HEK293 (cell line): Measurements from ENCODE around the gene KANK2.

ENCODE experiments used
- KLF1 ChIP-seq: fragments of 450-650 bp; formaldehyde crosslinking; IDR thresholded peaks from 2 replicates; pipeline ENCODE4 v1.5.1; 2016; ENCODE audit warnings: missing biosample characterization, missing genetic modification characterization
- KLF16 ChIP-seq: fragments of 450-650 bp; formaldehyde crosslinking; IDR thresholded peaks from 2 replicates; pipeline ENCODE4 v1.5.1; 2017; ENCODE audit warnings: missing biosample characterization, missing genetic modification characterization
- MZF1 ChIP-seq: fragments of 450-650 bp; formaldehyde crosslinking; IDR thresholded peaks from 2 replicates; pipeline ENCODE4 v1.5.1; 2017; ENCODE audit warnings: missing biosample characterization, missing genetic modification characterization, borderline replicate concordance
- PRDM6 ChIP-seq: fragments of 450-650 bp; formaldehyde crosslinking; IDR thresholded peaks from 2 replicates; pipeline ENCODE4 v1.5.1; 2017; ENCODE audit warnings: missing biosample characterization, missing genetic modification characterization
- TCF7L2 ChIP-seq: IDR thresholded peaks from 2 replicates; pipeline ENCODE4 v1.6.1; 2011; ENCODE audit warnings: low read depth, mild to moderate bottlenecking, inconsistent platforms, low read length, moderate library complexity, borderline replicate concordance
- ZBTB17 ChIP-seq: fragments of 450-650 bp; formaldehyde crosslinking; IDR thresholded peaks from 2 replicates; pipeline ENCODE4 v1.5.1; 2016; ENCODE audit warnings: missing biosample characterization, missing genetic modification characterization
- ZBTB26 ChIP-seq: fragments of 450-650 bp; formaldehyde crosslinking; optimal IDR thresholded peaks from 2 replicates; pipeline ENCODE3; 2016; ENCODE audit warnings: missing biosample characterization, mild to moderate bottlenecking, missing genetic modification characterization
- ZBTB7A ChIP-seq: fragments of 450-650 bp; formaldehyde crosslinking; IDR thresholded peaks from 2 replicates; pipeline ENCODE4 v1.5.1; 2016; ENCODE audit warnings: low read depth, missing biosample characterization, missing genetic modification characterization
- ZFP37 ChIP-seq: fragments of 450-650 bp; formaldehyde crosslinking; IDR thresholded peaks from 2 replicates; pipeline ENCODE4 v1.5.1; 2016; ENCODE audit warnings: missing biosample characterization, missing genetic modification characterization
- ZIC2 ChIP-seq: fragments of 450-650 bp; formaldehyde crosslinking; IDR thresholded peaks from 2 replicates; pipeline ENCODE4 v1.5.1; 2016; ENCODE audit warnings: missing biosample characterization, missing genetic modification characterization
- ZNF239 ChIP-seq: fragments of 450-650 bp; formaldehyde crosslinking; IDR thresholded peaks from 2 replicates; pipeline ENCODE4 v1.5.1; 2016; ENCODE audit warnings: missing biosample characterization, missing genetic modification characterization
- ZNF324 ChIP-seq: fragments of 450-650 bp; formaldehyde crosslinking; IDR thresholded peaks from 2 replicates; pipeline ENCODE4 v1.5.1; 2016; ENCODE audit warnings: missing biosample characterization, missing genetic modification characterization
- ZNF391 ChIP-seq: fragments of 450-650 bp; formaldehyde crosslinking; IDR thresholded peaks from 2 replicates; pipeline ENCODE4 v1.5.1; 2016; ENCODE audit warnings: low read depth, missing biosample characterization, missing genetic modification characterization, borderline replicate concordance
- ZNF488 ChIP-seq: fragments of 450-650 bp; formaldehyde crosslinking; IDR thresholded peaks from 2 replicates; pipeline ENCODE4 v1.5.1; 2016; ENCODE audit warnings: missing biosample characterization, missing genetic modification characterization
- ZNF510 ChIP-seq: fragments of 450-650 bp; formaldehyde crosslinking; IDR thresholded peaks from 2 replicates; pipeline ENCODE4 v1.5.1; 2018; ENCODE audit warnings: mild to moderate bottlenecking, missing genetic modification characterization, missing biosample characterization; ENCODE audit not compliant: insufficient replicate concordance
- ZNF664 ChIP-seq: fragments of 450-650 bp; formaldehyde crosslinking; IDR thresholded peaks from 2 replicates; pipeline ENCODE4 v1.5.1; 2016; ENCODE audit warnings: missing biosample characterization, missing genetic modification characterization
- ZNF768 ChIP-seq: fragments of 450-650 bp; formaldehyde crosslinking; IDR thresholded peaks from 2 replicates; pipeline ENCODE4 v1.5.1; 2018; ENCODE audit warnings: missing biosample characterization, mild to moderate bottlenecking, missing genetic modification characterization
- ZNF785 ChIP-seq: fragments of 450-650 bp; formaldehyde crosslinking; IDR thresholded peaks from 2 replicates; pipeline ENCODE4 v1.5.1; 2016; ENCODE audit warnings: missing biosample characterization, missing genetic modification characterization
- ZNF830 ChIP-seq: fragments of 450-650 bp; IDR thresholded peaks from 2 replicates; pipeline ENCODE4 v1.5.0; 2018; ENCODE audit warnings: missing biosample characterization, missing genetic modification characterization, low read depth, mild to moderate bottlenecking, moderate library complexity
- ZSCAN23 ChIP-seq: fragments of 450-650 bp; formaldehyde crosslinking; IDR thresholded peaks from 2 replicates; pipeline ENCODE4 v1.5.1; 2016; ENCODE audit warnings: missing biosample characterization, missing genetic modification characterization
- TF ChIP-seq, protein P1 (sequence below): fragments of 450-650 bp; formaldehyde crosslinking; IDR thresholded peaks from 2 replicates; pipeline ENCODE4 v1.5.1; 2016; ENCODE audit warnings: missing biosample characterization, missing genetic modification characterization
- TF ChIP-seq, protein P2 (sequence below): fragments of 450-650 bp; formaldehyde crosslinking; IDR thresholded peaks from 2 replicates; pipeline ENCODE4 v1.5.1; 2016; ENCODE audit warnings: missing biosample characterization, missing genetic modification characterization
- TF ChIP-seq, protein P3 (sequence below): fragments of 450-650 bp; formaldehyde crosslinking; IDR thresholded peaks from 2 replicates; pipeline ENCODE4 v1.5.1; 2016; ENCODE audit warnings: missing biosample characterization, missing genetic modification characterization
- TF ChIP-seq, protein P4 (sequence below): fragments of 450-650 bp; formaldehyde crosslinking; IDR thresholded peaks from 2 replicates; pipeline ENCODE4 v1.5.1; 2016; ENCODE audit warnings: missing biosample characterization, missing genetic modification characterization

KANK2 gene

DNA sequence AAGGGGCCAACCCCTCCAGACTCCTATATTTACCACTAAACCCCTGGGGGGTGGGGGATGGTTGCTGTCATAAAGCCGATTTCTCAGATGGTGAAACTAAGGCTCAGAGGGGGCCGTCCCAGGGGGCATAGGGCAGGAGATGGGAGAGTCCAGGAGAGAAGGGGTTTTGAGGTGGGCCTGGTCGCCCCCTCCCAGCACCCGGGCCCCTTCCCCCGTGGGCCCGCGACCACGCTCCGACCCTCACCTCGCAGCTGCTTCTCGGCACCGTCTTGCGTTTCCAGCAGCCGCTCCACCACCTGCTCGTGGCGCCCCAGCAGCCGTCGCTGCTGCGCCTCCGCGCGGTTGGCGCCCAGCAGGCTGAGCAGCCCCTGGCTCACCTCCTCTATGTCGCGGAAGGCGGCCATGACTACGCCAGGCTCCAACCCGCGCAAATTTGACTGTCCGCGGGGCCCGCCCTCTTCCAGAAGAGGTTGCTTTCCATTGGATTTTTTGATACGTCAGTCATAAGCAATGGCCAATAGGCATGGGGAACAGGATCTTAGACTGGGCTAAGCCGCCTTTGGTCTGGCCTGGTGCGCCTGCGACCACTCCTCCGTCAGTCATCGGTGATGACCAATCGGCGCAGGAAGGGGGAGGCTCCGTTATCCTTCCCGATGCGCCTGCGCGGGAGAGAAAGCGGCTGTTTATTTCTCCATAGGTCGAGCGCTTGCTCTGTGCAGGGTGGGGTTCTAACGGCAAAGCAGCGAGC is 41.8 kb downstream of the KANK2 start, which contains the start of gene SPC24 (continued):
- TF ChIP-seq ZFP37 (tag by site-specific recombination) (0 out of 2 replicates have a peak, but pooled peaks have one; percentile 25), ZNF830 (tag by site-specific recombination) (no peak), ZBTB17 (tag by site-specific recombination) (0 out of 2 replicates have a peak, but pooled peaks have one; percentile 22), ZIC2 (tag by site-specific recombination) (peak; percentile 47; the same call in 1 of the 2 replicates), PRDM6 (tag by site-specific recombination) (no peak), ZNF664 (tag by site-specific recombination) (no peak), ZNF488 (no peak), ZNF239 (tag by site-specific recombination) (peak; percentile 32; the same call in 1 of the 2 replicates), ZNF768 (tag by site-specific recombination) (no peak; the same call in 1 of the 2 replicates), MZF1 (no peak), ZBTB26 (tag by site-specific recombination) (peak; percentile 49), TCF7L2 (peak; percentile 75; the same call in 1 of the 2 replicates), ZNF324 (no peak), KLF16 (tag by site-specific recombination) (peak; percentile 85), ZNF510 (no peak), ZNF391 (tag by site-specific recombination) (peak; percentile 94), ZBTB7A (peak; percentile 91; the same call in 1 of the 2 replicates), ZNF785 (no peak), KLF1 (peak; percentile 9; the same call in 1 of the 2 replicates), ZSCAN23 (peak; percentile 56; the same call in 1 of the 2 replicates)
- TF ChIP-seq, protein P1, sequence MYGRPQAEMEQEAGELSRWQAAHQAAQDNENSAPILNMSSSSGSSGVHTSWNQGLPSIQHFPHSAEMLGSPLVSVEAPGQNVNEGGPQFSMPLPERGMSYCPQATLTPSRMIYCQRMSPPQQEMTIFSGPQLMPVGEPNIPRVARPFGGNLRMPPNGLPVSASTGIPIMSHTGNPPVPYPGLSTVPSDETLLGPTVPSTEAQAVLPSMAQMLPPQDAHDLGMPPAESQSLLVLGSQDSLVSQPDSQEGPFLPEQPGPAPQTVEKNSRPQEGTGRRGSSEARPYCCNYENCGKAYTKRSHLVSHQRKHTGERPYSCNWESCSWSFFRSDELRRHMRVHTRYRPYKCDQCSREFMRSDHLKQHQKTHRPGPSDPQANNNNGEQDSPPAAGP (tag by site-specific recombination): peak; percentile 82
- TF ChIP-seq, protein P2, sequence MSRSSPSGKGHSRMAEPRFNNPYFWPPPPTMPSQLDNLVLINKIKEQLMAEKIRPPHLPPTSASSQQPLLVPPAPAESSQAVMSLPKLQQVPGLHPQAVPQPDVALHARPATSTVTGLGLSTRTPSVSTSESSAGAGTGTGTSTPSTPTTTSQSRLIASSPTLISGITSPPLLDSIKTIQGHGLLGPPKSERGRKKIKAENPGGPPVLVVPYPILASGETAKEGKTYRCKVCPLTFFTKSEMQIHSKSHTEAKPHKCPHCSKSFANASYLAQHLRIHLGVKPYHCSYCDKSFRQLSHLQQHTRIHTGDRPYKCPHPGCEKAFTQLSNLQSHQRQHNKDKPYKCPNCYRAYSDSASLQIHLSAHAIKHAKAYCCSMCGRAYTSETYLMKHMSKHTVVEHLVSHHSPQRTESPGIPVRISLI (tag by site-specific recombination): no peak
- TF ChIP-seq, protein P3, sequence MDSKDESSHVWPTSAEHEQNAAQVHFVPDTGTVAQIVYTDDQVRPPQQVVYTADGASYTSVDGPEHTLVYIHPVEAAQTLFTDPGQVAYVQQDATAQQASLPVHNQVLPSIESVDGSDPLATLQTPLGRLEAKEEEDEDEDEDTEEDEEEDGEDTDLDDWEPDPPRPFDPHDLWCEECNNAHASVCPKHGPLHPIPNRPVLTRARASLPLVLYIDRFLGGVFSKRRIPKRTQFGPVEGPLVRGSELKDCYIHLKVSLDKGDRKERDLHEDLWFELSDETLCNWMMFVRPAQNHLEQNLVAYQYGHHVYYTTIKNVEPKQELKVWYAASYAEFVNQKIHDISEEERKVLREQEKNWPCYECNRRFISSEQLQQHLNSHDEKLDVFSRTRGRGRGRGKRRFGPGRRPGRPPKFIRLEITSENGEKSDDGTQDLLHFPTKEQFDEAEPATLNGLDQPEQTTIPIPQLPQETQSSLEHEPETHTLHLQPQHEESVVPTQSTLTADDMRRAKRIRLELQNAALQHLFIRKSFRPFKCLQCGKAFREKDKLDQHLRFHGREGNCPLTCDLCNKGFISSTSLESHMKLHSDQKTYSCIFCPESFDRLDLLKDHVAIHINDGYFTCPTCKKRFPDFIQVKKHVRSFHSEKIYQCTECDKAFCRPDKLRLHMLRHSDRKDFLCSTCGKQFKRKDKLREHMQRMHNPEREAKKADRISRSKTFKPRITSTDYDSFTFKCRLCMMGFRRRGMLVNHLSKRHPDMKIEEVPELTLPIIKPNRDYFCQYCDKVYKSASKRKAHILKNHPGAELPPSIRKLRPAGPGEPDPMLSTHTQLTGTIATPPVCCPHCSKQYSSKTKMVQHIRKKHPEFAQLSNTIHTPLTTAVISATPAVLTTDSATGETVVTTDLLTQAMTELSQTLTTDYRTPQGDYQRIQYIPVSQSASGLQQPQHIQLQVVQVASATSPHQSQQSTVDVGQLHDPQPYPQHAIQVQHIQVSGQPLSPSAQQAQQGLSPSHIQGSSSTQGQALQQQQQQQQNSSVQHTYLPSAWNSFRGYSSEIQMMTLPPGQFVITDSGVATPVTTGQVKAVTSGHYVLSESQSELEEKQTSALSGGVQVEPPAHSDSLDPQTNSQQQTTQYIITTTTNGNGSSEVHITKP (tag by site-specific recombination): peak; percentile 43; the same call in 1 of the 2 replicates
- TF ChIP-seq, protein P4, sequence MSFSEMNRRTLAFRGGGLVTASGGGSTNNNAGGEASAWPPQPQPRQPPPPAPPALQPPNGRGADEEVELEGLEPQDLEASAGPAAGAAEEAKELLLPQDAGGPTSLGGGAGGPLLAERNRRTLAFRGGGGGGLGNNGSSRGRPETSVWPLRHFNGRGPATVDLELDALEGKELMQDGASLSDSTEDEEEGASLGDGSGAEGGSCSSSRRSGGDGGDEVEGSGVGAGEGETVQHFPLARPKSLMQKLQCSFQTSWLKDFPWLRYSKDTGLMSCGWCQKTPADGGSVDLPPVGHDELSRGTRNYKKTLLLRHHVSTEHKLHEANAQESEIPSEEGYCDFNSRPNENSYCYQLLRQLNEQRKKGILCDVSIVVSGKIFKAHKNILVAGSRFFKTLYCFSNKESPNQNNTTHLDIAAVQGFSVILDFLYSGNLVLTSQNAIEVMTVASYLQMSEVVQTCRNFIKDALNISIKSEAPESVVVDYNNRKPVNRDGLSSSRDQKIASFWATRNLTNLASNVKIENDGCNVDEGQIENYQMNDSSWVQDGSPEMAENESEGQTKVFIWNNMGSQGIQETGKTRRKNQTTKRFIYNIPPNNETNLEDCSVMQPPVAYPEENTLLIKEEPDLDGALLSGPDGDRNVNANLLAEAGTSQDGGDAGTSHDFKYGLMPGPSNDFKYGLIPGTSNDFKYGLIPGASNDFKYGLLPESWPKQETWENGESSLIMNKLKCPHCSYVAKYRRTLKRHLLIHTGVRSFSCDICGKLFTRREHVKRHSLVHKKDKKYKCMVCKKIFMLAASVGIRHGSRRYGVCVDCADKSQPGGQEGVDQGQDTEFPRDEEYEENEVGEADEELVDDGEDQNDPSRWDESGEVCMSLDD (tag by site-specific recombination): peak; percentile 61
